Effector CD4-positive, alpha-beta T cell (primary cell): ENCODE measurements around the gene SUPT16H.
"Not testable (repeated sequence)": the region's sequence is repeated elsewhere in the genome, so short reads cannot be mapped to it uniquely, and the experiment has no call there.

Experiments used
- DNase-seq: peaks from one replicate; pipeline ENCODE4 v3.0.0-alpha.2; 2020
- total RNA-seq: gene quantifications from one replicate; lab custom pipeline; 2026; lab: John Stamatoyannopoulos, UW

Gene SUPT16H
- total RNA-seq = 102 reads per million, percentile 83 among the genes with 10 or more reads in this experiment

GRCh38 chr14:21383848-21384493 lies at the start of gene SUPT16H:
SUPT16H (minus strand) TSS chr14:21384019; CDS start chr14:21383927, 92 bp downstream.
- peak; percentile 93 for DNase-seq

DNA sequence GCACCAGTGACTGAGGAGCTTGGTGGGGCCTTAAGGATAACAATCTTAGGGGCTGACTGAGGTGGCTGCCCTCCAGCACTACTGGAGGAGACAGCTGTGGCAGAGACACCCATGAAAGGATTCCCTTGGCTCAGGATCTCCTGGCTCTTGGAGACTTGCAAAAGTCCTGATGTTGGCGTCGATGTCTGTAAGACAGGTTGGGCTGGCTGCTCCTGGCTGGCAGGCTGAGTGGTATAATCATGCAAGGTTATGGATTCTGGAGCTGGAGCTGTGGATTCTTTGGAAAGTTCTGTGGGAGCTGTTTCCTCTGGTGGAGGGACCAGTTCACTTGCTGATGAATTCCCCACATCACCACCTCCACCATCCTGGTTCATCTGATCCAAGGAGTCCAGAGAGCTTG lies 47.3 kb upstream of the SUPT16H start:
- DNase-seq = no peak

DNA sequence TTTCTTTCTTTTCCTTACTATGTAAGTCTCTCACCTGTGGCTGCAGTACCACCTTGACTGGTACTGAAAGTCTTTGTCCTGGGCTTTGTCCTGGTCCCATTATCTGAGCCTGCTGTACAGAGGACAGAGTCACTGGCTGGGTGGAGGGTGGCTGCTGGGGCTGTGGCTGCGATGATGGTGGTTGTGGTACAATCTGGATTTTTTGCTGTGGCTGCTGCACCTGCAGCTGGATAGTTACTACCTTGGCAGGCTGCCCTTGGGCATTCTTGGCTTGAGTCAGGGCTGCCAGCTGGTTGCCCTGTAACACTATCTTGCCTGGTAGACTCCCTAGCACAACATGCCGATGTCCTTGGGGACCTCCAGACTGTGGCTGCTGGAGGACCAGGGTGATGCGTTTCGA lies 45.1 kb upstream of the SUPT16H start:
- DNase-seq = no peak

DNA sequence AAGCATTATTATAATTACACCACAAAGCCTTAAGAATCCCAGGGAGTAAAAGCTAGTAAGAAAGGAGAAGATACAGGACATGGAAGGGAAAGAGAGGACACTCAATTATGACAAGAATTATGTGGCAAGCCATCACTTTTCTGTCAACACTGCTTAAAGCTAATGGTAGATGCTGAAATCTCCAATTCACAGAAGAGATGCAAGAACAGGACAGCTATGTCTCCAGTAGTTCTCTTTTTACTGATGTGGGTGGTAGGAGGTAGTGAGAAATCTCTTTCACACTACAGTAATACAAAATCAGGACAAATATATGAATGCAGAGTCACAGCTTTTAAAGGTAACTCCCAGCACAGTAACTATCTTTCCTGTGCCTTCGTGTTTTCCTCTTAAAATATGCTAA lies 42.9 kb upstream of the SUPT16H start:
- DNase-seq = no peak

DNA sequence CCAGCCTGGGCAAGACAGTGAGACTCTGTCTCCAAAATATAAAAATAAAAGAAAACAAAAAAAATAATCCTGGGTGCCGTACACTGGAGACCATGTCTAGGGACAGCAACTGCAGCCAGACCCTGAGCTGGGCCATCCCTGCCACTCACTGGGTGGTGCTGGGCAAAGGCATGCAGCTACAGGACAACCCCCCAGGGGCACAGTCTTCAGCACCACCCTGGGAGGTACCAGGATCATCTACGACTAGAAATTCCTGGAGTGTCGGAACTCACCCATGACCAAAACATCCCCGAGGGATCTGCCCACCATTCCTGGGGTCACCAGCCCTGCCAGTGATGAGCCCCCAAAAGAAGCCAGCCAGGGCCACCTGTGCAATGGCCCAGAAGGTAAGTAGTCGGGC lies 35.7 kb upstream of the SUPT16H start:
- no peak for DNase-seq

DNA sequence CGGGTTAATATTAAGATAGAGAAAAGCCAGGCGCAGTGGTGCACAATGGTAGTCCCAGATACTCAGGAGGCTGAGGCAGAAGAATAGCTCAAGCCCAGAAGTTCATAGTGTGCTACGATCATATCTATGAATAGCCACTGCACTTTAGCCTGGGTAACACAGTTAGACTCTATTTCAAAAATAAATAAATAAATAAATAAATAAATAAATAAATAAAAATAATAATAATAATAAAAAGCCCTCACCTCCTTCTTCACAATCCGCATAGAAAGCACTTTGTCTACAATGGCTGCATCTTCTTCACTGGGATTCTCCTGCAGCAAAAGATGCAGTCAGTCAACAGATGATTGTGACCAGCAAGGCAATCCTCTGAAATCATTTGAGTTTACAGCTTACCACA lies 31.5 kb upstream of the SUPT16H start:
- no peak for DNase-seq

GRCh38 chr14:21414137-21414631 lies 30.4 kb upstream of the SUPT16H start:
- no peak for DNase-seq

DNA sequence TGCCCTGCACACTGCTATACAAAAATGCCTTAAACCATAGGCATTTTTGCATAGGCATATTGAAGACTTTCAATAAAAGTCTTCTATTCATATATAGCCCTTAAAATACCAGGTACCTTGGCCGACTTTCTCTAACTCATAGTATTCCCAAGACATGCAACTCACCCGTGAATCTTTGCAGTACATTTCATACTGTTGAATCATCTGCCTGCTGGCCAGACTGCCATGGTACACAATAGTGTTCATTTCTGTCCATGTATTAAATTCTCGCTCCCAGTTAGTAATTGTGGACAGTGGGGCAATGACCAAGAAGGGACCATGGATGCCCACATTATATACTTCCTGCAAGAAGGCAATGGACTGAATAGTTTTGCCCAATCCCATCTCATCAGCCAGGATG lies 24.3 kb upstream of the SUPT16H start:
- no peak for DNase-seq

DNA sequence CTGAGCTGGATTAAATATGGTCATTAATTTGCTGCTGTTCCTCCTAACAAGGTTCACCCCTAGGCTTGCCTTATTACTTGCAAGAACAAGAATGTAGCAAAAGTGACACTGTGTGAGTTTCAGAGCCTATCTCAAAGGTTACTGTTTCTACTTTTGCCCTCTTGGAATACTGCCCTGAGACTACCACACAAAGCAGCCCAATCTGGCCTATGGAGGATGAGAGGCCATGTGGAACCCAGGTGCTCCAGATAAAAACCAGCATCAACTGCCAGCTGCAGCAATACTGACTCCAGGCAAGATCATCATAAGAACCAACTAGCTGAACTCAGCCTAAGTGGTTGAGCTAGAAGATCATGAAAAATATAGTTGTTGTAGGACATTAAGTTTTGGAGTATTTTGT lies 22.4 kb upstream of the SUPT16H start:
- DNase-seq = no peak

GRCh38 chr14:21405097-21405496 lies 21.3 kb upstream of the SUPT16H start:
- no peak for DNase-seq

- no peak for DNase-seq
Measured at GRCh38 chr14:21399311-21399870, 15.6 kb upstream of the SUPT16H start.

DNA sequence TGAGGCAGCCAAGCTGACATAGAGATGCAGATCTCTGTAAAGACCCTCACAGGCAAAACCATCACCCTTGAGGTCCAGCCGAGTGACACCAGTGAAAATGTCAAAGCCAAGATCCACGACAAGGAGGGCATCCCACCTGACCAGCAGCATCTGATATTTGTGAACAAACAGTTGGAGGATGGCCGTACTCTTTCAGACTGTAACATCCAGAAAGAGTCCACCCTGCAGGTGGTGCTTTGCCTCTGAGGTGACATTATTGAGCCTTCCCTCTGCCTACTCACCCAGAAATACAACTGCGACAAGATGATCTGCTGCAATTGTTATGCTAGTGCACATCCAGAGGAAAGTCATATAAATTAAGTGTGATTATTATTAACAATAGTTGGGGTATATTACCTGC lies 15.1 kb upstream of the SUPT16H start:
- no peak for DNase-seq

GRCh38 chr14:21395450-21395849 lies 11.6 kb upstream of the SUPT16H start:
- no peak for DNase-seq

DNA sequence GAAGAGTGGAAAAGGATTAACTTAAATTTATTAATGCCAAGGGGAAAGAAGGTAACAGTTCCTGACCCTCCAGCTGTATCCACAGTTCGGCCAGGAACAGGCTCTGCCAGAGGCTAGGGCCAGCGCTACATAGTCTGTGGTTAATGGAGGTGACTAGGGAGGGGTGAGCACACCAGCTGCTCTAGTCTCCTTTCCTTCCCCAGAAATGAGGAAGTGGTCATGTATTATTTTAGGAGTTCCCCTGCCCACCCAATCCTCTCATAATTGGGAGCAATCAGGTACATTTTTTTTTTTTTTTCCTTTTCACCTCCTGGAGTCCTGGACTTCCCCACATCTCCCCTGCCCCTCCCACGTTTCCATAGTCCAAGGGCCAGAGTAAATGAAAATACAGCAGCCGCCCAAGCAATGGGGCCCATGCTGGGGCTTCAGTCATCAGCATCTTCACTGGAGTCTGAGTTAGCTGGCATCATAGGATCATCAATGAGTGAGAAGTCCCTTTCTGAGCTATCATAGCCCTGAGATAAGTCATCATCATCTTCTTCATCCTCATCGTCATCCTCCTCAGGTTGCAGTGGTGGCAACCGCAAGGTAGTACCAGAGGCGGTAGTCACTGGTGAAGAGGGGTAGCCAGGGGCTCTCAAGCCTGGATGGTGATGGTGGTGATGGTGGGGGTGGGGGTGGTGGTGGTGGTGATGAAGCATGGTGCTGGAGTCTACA lies 1.5 kb upstream of the SUPT16H start:
- no peak for DNase-seq

DNA sequence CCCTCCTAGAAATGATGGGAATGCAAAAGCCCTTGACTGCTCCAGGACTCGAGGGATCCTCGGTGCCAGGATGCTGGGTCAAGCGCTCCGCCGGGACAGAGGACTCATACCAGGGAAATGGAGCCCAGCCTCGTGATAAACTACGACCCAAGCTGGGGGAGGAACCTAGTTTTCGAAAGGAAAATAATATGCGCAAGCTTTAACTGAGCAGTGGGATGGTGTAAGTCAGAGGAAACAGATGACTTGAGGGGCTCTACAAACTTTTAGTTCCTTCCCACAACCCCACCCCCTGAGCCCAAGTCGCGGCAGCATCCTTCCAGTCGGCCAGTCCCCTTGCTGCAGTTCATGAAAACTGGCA lies 654 bp upstream of the SUPT16H start:
- no peak for DNase-seq

DNA sequence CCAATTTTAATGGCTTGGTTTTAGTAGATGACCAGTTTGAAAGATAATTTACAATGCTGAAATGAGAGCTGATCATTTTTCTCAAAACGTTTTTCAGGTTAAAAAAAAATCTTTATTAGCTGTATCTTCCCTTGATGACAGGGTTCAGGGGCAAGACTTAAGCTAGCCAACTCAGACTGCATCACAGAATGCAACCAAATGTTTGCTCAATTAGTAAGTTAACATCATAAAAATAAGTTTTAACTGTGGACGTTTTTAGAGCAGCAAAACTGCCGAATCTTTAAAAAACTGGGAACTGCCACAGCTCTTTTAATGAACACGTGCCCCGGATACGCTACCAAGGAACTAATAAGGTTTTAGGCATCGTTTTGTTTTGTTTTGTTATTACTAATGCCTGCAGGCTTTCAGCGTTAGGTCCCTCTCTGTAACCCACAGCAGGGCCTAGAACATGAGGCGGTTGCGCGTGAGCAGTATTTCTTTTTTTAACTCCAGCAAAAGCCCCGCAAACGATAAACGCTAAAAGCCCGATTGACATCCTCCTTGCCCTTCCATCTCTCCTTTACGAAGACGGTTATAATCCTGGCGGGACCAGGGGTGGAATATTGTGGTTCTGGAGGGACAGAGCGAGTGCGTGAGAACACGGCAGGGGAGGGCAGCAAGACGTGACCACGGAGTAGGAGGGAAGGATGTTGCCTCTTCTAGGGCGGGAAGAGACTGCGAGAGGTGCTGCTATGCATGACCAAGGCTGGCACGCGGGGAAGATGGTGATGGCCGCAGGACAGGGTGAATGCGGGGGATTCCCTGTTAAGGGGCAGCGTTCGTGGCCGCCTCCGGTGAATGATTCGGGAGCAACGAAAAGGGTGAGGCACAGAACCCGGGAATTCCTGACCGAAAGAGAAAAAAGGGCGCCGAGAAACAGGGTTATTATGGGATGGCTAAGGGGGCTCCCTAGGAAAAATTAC lies 652 bp downstream of the SUPT16H start:
- DNase-seq = peak; percentile 22

DNA sequence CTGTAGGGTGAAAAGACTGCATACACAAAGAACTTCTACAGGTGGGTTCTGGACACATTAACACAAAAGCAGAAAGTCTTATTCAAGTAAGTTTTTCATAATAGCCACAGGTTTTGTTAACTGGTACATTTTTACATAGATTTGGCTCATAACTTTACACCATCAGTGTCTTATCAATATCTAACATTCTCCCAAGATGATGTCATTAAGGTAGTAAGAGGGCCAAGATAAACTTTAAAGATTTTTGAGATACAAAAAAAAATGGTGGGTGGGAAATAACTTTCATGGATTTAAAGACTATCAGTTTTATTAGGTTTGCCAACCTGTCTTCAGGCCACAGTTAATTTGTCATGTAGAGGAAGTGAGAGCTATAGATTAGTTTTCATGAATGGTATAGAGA lies 1.7 kb downstream of the SUPT16H start:
- DNase-seq = no peak

DNA sequence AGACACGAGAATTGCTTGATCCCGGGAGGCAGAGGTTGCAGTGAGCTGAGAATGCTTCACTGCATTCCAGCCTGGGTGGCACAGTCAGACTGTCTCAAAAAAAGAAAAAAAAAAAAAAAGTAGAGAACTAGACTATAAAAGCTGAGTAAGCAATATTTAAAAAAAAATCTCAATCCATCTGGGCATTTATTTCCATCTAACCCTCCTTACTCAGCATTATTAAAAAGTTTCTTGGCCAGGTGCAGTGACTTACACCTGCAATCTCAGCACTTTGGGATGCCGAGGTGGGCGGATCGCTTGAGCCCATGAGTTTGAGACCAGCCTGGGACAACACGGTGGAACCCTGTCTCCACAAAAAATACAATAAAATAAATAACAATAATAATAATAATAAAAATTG lies 4.5 kb downstream of the SUPT16H start:
- DNase-seq = no peak

DNA sequence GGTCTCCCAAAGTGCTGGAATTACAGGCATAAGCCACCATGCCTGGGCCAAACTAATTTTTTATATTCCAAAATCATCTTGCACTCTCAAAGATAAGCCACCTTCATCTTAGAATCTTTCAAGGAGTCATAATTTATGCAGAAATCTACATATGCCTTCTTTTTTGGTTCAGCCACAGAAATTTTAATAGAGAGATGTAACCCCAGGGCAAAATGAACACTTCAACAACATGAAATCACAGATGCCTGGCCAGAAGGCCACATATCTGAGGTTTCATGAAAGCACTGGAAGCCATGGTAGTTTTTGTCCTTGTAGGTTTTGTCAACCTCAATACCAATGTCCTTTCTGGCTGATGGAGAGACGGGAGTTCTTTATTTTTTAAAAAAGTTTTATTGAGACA lies 9.8 kb downstream of the SUPT16H start:
- no peak for DNase-seq

DNA sequence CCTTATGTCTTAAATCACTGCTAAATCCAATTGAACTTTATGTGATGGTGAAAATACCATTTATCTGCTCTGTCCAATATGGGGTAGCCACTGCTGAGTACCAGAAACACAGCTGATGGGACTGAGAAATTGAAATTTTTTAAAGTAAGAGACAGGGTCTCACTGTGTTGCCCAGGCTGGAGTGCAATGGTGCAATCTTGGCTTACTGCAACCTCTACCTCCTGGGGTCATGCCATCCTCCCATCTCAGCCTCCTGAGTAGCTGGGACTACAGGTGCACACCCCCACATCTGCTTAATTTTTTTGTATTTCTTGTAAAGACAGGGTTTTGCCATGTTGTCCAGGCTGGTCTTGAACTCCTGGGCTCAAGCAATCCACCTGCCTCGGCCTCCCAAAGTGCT lies 11.0 kb downstream of the SUPT16H start:
- not testable (repeated sequence) for DNase-seq

- DNase-seq = no peak
Measured at GRCh38 chr14:21369949-21370679, 13.7 kb downstream of the SUPT16H start.

- no peak for DNase-seq
Measured at GRCh38 chr14:21367582-21368144, 16.2 kb downstream of the SUPT16H start.
